Measurements from ENCODE around the gene CD2AP.

Gene CD2AP

GRCh38 chr6:47573109-47573508, 95.5 kb downstream of the CD2AP start:
- DNase-seq: no peak

- DNase-seq: no peak
These were observed 97.2 kb downstream of the CD2AP start for GRCh38 chr6:47574789-47575188.

- no peak for DNase-seq
These were observed 101.5 kb downstream of the CD2AP start for GRCh38 chr6:47579040-47579439.

GRCh38 chr6:47581591-47581990, 104.0 kb downstream of the CD2AP start:
- DNase-seq: no peak

GRCh38 chr6:47587493-47587892, 109.9 kb downstream of the CD2AP start:
- no peak for DNase-seq

GRCh38 chr6:47592131-47592840, 114.7 kb downstream of the CD2AP start:
- no peak for DNase-seq

- DNase-seq: no peak
These were observed 116.4 kb downstream of the CD2AP start for GRCh38 chr6:47593979-47594378.

- no peak for DNase-seq
These were observed 118.2 kb downstream of the CD2AP start for GRCh38 chr6:47595785-47596184.

GRCh38 chr6:47598367-47598766, 120.8 kb downstream of the CD2AP start:
- DNase-seq: no peak

- no peak for DNase-seq
These were observed 121.9 kb downstream of the CD2AP start for GRCh38 chr6:47599512-47599911.

GRCh38 chr6:47603227-47603626, 125.6 kb downstream of the CD2AP start:
- DNase-seq: no peak

- DNase-seq: no peak
These were observed 126.4 kb downstream of the CD2AP start for GRCh38 chr6:47603995-47604394.

- no peak for DNase-seq
These were observed 144.4 kb downstream of the CD2AP start for GRCh38 chr6:47621838-47622449.

GRCh38 chr6:47626782-47627181, 149.2 kb downstream of the CD2AP start:
- DNase-seq: no peak

- DNase-seq: no peak
These were observed 151.1 kb downstream of the CD2AP start for GRCh38 chr6:47628448-47629272.

GRCh38 chr6:47629954-47630353, 152.4 kb downstream of the CD2AP start:
- DNase-seq: no peak

GRCh38 chr6:47630587-47630986, 153.0 kb downstream of the CD2AP start:
- DNase-seq: no peak

GRCh38 chr6:47631269-47631772, 153.7 kb downstream of the CD2AP start:
- peak; percentile 50 for DNase-seq

GRCh38 chr6:47631797-47632196, 154.2 kb downstream of the CD2AP start:
- no peak for DNase-seq

- no peak for DNase-seq
These were observed 155.6 kb downstream of the CD2AP start for GRCh38 chr6:47633141-47633540.

GRCh38 chr6:47634210-47635047, 156.8 kb downstream of the CD2AP start:
- no peak for DNase-seq

GRCh38 chr6:47646689-47647088, 169.1 kb downstream of the CD2AP start:
- DNase-seq: no peak

GRCh38 chr6:47647188-47647587, 169.6 kb downstream of the CD2AP start:
- no peak for DNase-seq
